Activated CD4-positive, alpha-beta T cell treated with anti-CD3 and anti-CD28 coated beads for 4 hours (primary cell): ENCODE measurements around the gene PLCB3.

Source experiments
- DNase-seq, 2 donors: peaks; one replicate each; pipeline ENCODE4 v3.0.0-alpha.2; 2020

Gene PLCB3

DNA sequence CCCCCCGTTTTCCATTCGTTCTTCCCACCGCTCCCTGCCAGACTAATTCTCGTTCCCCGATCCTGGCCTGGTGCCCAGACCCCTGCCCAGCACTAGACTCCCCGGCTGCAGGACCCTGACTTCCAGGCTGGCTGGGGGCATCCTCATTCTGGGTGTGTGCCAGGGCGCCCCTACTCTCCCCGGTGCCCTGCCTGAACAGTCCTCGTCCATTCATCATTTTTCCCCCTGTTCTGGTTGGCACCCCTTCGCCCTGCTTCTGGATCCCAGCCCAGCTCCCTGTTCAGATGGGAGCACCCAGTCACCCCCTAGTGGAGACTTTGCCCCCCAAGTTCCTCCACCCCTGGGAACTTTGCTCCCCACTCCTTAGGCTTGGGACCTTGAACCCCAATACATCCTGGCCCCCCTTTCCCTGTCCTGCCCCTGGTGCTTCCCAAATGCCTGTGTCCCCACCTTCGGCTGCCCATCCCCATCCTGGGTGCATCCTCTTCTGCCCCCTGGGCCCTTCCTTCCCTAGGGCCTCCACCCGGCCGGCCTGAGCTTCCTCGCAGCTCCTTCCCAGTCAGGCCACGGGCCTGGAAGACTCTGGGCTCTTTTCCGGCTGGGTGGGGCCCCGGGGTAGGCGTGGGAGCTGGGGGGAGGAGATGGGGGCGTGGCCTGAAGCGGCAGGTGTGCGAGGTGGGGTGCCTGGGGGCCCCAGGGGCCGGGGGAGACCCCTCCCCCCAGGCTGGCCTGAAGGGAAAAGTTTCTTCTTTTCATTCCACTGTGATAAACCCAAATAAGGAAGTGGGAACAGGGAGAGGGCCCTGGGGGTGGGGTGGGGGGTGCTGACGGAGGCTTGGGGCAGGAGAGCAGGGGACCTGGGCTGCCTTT is 908 bp downstream of the PLCB3 start:
- no peak for DNase-seq

GRCh38 chr11:64253043-64253442 is 1.7 kb downstream of the PLCB3 start:
- DNase-seq, result no peak

DNA sequence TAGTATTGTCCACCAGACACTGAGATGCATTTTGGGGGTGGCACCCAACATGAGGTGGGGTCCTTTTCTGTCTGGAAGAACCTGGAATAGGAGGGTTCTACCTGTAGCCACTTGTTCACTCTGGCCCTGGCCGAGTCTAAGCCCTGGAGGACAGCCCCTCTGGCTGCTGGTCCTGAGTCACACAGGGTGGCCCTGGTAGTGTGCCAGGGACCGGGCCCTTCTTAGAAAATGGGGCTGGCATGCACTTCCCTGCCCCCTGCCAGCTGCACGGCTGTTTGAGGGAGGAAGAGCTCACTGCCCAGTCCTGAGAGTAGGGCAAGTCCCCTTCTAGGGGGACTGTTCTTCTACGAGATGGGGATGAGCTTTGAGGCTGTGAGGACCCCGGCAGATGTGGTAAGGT is 2.2 kb downstream of the PLCB3 start:
- DNase-seq, result no peak

DNA sequence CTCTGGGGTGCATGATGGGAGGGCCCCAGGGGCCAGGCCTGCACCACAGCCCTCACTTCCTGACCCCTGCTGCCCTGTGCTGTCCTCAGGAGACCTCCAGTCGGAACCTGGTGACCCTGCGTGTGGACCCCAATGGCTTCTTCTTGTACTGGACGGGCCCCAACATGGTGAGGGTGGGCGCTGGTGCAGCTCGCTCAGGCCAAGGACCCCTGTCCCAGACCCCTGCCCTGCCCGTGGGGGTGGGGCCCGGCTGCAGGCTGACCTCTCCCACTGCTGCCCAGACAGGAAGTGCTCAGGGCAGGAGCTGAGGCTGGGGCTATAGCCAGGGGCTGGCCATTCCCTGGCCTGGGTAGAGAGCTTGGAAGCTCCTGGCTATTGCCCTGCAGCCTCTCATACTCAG is 3.0 kb downstream of the PLCB3 start:
- DNase-seq, result no peak

DNA sequence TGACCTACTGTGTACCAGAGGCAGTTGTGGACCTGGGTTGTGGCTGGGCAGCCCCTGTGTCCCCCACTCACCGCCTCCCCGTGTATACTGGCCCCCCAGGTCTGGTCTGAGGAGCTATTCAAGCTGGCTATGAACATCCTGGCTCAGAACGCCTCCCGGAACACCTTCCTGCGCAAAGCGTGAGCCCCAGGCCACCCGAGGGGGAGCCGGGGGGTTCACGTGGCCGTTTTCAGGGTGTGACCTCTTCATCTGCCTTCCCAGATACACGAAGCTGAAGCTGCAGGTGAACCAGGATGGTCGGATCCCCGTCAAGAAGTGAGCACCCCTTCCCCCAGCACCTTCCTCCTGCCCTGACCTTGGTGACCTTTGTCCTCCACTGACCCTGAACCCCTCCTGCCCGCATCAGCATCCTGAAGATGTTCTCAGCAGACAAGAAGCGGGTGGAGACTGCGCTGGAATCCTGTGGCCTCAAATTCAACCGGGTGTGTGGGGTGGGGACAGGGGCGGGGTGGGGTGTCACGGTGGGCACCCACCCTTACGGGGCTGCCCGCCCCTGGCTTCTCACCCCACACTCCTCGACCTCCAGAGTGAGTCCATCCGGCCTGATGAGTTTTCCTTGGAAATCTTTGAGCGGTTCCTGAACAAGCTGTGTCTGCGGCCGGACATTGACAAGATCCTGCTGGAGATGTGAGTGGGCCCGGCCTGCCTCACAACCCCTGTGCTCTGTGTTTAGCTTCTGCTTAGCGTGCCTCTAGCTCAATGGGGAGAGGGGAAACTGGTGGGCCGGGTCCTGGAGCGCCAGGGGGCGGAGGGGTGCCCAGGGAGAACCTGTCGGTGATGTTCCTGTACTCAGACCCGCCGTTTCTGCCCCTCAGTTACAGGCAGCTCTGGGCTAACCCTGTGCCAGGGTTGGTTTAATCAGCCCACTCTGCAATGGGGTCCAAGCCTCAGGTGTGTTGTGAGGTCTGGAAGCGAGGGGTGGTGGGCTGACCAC is 4.1 kb downstream of the PLCB3 start:
- no peak for DNase-seq

DNA sequence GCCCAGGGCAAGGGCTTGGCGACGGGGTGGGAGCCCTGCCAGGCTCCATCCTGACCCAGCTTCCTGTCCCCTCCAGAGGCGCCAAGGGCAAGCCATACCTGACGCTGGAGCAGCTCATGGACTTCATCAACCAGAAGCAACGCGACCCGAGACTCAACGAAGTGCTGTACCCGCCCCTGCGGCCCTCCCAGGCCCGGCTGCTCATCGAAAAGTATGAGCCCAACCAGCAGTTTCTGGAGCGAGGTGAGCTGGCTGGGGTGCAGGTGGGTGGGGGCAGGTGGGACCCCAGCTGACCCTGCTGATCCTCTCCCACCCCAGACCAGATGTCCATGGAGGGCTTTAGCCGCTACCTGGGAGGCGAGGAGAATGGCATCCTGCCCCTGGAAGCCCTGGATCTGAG is 5.0 kb downstream of the PLCB3 start:
- no peak for DNase-seq

- no peak for DNase-seq
Measured at GRCh38 chr11:64258356-64258755, 7.0 kb downstream of the PLCB3 start.

GRCh38 chr11:64258946-64259532 is 7.7 kb downstream of the PLCB3 start:
- no peak for DNase-seq

GRCh38 chr11:64259533-64260067 is 8.3 kb downstream of the PLCB3 start:
- no peak for DNase-seq

DNA sequence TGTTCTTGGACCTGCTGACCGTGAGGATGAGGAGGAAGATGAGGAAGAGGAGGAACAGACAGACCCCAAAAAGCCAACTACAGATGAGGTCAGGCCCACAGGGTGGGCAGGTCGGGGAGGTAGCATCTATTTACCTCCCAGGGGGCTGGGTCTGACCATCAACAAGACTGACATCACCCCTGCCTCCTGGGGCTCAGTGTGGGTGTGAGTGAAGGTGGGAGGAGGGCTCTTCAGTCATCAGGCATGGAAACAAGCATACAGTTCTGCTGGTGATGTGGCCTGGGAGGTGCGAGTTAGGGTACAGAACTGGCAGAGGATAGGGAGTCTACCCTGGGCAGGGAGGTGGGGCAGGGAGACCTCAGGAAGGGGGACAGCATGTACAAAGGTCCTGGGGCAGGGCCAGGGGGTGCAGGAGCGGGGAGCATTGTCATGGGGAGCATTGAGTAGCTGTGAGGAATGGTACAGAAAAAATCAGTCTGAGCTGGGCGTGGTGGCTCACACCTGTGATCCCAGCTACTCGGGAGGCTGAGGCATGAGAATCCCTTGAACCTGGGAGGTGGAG is 8.9 kb downstream of the PLCB3 start:
- no peak for DNase-seq

DNA sequence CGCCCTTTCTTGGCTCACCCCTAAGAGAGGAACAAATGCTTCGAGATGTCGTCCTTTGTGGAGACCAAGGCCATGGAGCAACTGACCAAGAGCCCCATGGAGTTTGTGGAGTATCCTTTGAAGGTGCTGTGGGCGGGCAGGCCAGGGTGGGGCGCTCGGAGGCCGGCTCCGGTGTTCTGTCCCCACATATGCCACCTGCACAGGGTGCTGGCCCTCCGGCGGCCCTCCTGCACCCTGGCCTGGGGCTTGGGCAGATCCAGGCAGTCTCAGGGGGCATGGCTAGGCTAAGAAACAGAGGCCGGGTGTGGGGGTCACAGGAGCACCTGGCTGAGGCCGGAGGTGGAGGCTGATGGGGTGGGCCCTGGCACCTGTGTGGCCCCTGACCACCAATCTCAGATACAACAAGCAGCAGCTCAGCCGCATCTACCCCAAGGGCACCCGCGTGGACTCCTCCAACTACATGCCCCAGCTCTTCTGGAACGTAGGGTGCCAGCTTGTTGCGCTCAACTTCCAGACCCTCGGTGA is 10.3 kb downstream of the PLCB3 start:
- DNase-seq, result no peak

DNA sequence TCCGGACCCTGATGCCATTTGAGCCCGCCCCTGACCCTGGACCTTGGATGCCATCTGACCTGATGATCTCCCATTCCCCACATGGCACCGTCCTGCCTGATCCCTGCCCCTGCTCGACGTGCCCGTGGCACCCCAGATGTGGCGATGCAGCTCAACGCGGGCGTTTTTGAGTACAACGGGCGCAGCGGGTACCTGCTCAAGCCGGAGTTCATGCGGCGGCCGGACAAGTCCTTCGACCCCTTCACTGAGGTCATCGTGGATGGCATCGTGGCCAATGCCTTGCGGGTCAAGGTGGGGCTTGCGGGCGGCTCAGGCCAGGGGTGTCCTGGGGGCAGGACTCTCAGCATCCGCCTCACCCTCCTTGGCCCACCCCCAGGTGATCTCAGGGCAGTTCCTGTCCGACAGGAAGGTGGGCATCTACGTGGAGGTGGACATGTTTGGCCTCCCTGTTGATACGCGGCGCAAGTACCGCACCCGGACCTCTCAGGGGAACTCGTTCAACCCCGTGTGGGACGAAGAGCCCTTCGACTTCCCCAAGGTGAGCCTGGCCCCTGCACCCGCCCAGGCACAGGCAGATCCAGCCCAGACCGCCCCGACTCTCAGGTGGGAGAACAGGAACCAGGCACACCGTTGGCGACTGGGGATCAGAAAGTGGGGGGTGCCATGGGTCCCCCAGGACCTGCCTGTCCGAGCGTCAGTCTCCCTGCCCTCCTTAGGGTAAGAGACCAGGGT is 11.1 kb downstream of the PLCB3 start:
- no peak for DNase-seq

DNA sequence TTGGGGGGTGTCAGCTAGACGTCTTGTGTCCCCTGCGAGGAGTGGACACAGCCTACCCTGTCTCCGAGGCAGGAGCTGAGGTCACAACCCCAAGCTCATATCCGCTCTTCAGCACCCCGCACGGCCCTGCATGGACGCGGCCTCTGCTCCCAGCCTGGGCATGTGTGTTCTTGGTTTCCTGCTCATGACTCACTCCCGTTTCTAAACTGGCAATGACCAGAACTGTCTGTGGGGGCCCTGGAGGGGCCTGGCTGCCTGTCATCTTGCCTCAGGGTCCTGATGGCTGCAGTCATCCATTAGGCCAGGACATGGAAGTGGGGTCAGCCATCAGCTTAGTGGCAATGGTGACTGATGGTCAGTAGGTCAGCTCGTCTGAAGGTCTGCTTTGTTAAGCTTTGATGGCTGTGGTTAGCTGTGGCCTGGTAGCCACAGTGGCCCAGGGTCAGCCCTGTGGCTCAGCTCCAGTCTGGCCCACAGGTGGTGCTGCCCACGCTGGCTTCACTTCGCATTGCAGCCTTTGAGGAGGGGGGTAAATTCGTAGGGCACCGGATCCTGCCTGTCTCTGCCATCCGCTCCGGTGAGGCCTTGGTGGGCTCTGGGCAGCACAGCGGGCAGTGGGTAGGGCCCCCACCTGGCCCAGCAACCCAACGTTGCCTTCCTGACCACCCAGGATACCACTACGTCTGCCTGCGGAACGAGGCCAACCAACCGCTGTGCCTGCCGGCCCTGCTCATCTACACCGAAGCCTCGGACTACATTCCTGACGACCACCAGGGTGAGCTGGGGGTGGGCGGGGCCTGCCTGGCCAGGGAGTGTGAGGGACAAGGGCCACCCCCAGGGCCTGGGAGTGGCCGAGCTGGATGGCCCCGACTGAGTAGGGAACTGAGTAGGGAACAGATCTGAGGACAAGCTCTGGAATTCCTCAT is 12.0 kb downstream of the PLCB3 start:
- no peak for DNase-seq

DNA sequence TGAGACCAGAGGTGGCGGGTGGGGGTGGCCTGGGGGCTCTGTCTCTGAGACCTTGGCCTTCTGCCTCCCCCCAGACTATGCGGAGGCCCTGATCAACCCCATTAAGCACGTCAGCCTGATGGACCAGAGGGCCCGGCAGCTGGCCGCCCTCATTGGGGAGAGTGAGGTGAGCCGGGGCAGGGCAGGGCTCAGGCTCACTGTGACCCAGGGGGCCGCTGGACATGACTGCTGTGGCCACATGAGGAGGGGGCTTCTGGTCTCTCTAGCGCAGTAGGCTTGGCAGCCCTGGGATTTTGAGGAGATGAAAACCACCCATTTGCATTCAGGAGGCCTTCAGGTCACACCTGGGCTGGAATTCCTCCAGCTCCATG is 12.6 kb downstream of the PLCB3 start:
- DNase-seq, result no peak

DNA sequence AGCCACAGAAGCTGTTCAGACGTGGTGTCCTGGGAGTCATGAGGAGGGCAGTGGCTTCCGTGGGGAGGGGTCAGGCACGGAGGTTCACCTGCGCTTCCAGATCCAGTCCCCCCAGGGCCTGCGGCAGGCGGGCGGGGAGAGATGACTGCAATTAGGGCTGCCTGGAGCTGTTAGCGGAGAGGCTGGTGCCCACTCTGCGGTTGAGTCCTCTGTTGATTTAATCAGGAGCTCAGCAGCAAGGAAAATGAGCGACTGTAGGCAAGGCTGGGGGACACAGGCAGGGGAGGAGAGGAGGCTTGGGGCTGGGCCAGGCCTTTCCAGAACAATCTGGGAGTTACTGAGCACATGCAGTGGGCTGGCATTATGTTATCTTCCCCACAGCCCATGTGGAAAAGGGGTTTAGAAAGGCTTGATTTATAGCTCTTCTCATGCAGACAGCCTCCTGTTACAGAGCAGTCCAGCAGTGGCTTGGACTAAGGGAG is 13.1 kb downstream of the PLCB3 start:
- DNase-seq, result no peak

DNA sequence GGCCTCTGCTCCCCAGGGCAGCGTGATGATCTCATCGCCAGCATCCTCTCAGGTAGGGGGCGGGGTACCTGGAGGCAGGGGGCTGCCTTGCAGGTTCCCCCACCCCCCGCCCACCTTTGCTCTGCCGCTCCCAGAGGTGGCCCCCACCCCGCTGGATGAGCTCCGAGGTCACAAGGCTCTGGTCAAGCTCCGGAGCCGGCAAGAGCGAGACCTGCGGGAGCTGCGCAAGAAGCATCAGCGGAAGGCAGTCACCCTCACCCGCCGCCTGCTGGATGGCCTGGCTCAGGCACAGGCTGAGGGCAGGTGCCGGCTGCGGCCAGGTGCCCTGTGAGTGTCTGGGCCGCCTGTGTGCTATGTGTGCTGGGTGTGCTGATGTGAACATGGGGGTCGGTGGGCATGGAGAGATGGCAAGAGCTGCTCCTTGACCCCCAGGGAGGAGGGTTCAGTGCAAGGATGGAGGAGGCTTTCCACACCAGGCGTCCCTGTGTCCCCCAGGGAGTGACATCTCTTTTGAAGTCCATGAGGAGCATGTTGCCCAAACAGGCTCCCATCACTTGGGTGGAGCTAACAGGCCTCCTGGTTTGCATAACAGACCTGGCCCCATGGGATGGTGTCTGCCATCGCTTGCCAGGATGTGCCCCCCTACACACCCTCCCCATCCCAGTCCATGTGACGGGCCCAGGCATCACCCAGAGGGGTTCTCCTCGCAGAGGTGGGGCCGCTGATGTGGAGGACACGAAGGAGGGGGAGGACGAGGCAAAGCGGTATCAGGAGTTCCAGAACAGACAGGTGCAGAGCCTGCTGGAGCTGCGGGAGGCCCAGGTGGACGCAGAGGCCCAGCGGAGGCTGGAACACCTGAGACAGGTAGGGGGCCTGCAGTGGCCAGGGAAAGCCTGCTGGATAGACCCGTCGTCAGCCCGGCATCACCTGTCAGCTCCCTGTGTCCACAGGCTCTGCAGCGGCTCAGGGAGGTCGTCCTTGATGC is 14.1 kb downstream of the PLCB3 start:
- DNase-seq, result no peak

- DNase-seq, result no peak
Measured at GRCh38 chr11:64266339-64266738, 15.0 kb downstream of the PLCB3 start.

GRCh38 chr11:64267207-64267945 is 16.0 kb downstream of the PLCB3 start:
- no peak for DNase-seq
